ENCODE data around the gene LHB.
A peak's percentile ranks its signal among the peaks of the same experiment; 100 is the strongest.

LHB gene

DNA sequence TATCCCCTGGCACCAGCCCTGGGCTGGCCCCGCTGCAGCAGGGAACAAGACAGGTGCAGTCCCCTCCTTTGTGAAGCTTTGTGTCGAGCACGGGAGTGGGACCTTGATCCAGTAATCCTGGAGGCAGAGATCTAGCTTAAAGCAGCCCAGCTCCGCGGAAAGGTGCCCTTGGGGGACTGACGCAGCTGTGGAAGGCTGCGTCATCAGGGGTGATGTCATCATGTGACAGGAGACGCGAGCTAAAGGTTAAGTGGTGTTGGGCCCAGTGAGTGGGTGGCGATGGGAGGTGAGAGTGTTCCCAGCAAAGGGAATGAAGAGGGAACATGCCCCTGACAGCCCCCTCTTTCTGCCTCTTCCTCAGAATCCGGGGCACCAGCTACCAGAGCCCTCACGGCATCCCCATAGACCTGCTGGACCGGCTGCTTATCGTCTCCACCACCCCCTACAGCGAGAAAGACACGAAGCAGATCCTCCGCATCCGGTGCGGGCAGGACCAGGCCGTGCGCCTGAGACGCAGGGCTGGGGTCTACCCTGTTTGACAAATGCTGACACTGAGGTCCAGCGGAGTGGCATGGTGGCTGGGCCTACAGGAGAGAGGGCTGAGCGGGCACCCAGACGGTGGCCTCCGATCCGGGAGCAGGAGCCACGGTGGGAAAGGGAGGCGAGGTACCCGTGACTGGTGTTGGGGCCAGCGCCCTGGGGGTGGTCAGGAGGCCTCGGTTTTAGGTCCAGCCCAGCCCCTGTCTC is 2.6 kb downstream of the LHB start:
- DNase-seq = no peak

DNA sequence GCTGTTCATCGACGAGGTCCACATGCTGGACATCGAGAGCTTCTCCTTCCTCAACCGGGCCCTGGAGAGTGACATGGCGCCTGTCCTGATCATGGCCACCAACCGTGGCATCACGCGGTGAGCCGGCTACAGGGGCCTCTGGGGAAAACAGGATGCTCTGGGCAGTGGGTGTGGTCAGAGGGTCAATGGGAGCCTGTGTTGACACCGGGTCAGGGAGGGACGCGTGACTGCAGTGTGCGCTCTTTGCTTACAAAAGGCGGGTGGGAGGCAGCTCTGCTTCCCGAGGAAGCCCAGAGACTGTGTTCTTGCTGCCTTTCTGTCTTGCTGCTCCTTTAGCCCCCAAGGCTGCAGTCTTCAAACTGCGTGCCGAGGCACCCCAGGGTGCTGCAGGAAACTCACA is 5.7 kb downstream of the LHB start:
- DNase-seq = no peak

GRCh38 chr19:49010453-49010852 is 6.4 kb downstream of the LHB start:
- DNase-seq = no peak

DNA sequence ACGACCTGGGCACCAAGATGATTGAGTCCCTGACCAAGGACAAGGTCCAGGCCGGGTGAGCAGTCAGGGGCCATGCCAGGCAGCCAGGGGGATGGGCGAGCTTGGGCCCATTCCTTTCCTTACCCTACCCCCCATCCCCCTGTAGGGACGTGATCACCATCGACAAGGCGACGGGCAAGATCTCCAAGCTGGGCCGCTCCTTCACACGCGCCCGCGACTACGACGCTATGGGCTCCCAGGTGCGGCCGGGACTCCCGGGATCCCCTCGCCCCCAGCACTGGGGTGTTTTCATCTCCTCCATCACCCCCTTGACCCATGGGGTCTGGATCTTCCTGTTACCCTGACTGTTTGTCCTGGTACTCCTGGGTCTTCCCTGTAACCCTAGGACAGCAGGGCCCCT is 7.1 kb downstream of the LHB start:
- DNase-seq = no peak

GRCh38 chr19:49006905-49007304 is 10.0 kb downstream of the LHB start:
- DNase-seq = no peak

DNA sequence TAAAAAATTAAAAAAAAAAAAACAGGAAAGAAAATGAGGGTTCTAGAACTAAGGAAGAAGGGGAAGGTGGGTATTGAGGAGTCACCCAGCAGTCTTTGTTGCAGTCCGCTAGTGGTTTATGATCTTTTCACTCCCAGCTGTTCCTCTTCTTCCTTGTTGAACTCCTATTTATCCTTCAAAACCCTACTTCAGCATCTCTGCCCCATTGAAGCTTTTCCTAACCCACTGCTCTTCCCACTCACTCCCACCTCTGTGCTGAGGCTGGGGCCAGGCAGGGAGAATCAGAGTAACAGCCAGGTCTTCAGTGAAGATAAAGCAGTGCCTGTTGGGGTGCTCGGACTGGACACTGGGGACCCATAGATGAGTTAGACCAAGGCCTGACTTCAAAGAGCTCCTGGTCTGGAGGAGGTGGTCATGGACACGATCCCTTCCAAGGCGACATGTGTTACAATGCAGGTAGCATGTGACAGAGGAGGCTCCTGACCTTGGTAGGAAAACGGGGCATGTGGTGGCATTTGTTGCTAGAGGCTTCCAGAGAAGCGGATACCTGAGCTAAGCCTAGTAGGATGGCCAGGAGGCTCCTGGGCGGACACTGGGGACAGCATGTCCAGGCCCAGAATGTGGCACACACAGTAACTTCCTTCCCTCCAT is 11.8 kb downstream of the LHB start:
- DNase-seq = no peak

- DNase-seq = no peak
These were observed 12.8 kb downstream of the LHB start for GRCh38 chr19:49004133-49004532.

DNA sequence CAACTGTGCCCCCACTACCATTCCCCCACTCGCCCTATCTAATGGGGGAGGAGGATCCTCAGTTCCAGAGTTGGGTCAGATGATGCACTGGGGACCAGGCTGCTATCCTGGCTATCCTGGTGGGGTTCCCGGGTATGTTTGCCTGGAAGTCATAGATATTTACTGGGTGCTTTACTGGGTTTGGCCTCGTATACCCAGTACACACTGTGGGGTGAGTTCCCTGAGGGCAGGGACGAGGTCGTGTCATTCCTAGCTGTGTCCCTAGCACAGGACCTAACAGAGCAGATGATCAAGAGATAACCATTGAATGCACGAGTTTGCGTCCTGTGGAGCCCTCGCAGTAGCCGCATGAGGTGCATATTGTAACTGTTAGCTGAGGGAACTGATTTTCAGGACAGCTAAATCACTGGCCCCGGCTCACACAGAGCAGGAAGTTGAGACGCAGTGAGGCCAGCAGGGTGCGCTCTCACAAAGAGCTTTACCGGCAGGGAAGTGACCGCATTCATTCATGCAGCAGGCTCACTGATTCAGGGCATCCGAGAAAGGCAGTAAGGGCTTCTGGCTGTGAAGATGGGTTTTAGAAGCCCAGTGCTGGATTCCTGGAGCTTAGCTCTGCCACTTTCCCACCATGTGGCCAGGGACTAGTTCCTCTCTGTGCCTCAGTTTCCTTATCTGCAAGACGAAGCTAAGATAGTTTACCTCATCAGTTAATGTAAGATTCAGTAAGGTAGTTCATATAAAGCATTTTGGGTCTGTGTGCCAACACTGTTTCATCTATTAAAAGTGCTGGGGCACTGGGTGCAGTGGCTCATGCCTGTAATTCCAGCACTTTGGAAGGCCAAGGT is 17.2 kb downstream of the LHB start:
- DNase-seq = peak in 4 of 56 donors; percentile 6 to 34 (median 10)

DNA sequence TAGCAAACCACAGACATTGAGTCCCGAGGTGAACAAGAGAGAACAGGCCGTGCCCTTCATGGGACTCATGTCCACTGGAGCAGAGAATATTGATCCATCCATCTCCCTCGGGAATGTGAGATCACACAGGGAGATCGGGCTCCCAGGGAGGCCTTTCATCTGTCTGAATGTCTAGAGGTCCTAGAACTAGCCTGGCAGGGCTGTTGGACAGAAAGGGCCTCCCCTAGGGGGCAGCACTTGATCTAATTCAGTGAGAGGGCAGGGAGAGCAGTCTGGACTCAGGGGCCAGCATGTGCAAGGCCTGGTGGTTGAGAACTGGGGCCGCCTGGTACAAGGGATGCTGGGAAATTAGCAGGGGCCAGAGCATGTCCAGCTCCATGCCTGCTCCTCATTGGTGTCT is 18.9 kb downstream of the LHB start:
- no peak for DNase-seq

DNA sequence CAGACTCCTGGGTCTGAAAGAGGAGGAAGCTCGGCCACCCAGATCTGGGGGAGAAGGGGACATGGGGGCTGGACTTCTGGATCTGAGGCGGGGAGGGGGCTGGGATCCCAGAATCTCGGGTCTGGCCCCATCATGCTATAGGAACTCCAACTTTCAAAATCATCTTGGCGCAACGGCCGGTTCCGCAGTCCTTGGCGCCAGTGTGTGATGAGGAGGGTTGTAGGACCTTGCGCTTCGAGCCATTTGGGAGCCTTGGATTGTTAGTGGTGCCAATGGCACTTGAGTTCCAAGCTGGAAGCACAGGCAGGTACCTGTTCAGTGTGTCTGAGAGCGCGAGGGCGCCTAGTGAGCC is 22.9 kb downstream of the LHB start:
- peak in 4 of 56 donors; percentile 51 to 70 (median 54) for DNase-seq

GRCh38 chr19:48993175-48994034 is 23.5 kb downstream of the LHB start, which contains the start of the genes GYS1 and RUVBL2:
Gene GYS1 (minus strand): TSS chr19:48993309. CDS start chr19:48993112, 197 bp downstream.
Gene RUVBL2 (plus strand): TSS chr19:48993887. CDS start chr19:48993912, 25 bp downstream.
- DNase-seq = peak; percentile 81 to 100 (median 99)

GRCh38 chr19:48992581-48993174 is 24.2 kb downstream of the LHB start:
- DNase-seq = peak in 15 of 56 donors; percentile 42 to 65 (median 52)

DNA sequence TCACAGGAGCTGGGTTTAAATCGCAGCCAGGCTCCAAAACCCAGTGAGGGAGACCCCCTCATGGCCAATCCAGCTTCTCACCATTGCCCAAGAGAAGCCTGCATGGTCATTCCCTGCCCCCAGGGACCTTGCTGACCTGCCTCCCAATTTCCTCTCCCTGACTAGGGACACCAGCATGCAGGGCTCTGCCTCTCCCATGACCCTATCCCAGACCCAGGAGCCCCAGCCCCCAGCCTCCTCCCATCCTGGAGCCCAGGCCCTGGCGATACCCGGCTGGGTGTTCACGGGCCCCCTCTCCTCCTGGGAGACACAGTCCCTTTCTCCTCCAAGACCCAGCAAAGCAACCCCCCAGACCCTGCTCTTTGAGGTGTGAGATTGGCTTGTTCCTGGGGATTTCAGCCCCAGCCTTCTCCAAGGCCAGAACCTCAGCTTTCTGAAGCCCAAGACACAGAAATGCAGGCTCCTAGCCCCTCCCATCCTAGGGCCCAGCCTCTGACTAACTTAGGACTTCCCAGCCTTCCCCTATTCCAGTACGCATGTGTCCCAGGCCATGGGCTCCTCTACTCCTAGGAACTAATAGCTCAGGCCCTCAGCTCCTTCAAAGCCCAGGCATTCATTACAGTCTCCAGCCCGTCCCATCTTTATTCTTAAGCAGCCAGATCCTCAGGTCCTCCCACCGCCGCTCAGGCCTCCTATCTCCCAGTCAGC is 24.9 kb downstream of the LHB start:
- peak in 13 of 56 donors; percentile 15 to 44 (median 32) for DNase-seq

DNA sequence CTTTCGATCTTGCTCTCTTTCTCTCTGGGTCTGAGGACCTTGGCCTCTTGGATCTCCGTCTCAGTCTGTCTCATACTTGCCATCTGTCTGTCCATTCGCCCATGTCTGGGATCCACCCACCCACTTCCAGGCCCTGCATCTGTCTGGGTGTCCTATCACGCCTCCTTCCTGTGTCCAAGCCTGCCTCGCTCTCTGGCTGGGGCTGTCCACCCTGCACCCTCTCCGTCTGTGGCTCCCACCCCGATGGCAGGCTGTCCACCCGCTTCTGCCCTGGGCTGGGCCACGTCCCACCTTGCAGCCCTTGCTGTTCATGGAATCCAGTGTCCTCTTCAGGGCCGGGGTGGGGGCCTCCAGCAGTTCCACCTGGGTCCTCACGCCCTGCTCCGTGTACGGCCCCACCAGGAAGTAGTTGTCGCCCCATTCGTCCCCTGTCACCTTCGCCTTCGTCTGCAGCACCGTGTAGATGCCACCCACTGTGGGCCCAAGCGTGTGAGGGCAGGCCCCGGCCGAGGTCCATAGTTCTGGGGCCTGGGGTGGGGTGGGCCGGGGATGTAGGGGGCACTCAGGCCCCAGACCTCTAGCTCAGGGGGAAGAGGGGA is 25.8 kb downstream of the LHB start:
- no peak for DNase-seq

DNA sequence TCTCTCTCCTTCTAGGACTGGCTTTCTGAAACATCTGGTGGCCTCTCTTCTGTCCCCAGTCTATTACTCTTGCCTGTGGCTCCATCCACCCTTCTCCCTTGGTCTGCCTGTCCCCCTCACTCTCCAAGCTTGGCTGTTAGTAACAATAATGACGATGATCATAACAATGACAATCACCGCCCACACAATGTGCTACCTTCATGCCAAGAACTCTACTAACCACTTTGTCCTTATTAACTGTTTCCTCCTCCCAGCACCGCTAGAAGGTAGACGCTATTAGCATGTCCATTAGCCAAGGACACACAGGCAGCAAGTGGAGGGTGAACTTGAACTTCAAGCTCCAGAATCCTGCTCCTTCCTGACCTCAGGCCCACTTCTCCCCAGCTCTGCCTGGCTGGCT is 26.5 kb downstream of the LHB start:
- no peak for DNase-seq

DNA sequence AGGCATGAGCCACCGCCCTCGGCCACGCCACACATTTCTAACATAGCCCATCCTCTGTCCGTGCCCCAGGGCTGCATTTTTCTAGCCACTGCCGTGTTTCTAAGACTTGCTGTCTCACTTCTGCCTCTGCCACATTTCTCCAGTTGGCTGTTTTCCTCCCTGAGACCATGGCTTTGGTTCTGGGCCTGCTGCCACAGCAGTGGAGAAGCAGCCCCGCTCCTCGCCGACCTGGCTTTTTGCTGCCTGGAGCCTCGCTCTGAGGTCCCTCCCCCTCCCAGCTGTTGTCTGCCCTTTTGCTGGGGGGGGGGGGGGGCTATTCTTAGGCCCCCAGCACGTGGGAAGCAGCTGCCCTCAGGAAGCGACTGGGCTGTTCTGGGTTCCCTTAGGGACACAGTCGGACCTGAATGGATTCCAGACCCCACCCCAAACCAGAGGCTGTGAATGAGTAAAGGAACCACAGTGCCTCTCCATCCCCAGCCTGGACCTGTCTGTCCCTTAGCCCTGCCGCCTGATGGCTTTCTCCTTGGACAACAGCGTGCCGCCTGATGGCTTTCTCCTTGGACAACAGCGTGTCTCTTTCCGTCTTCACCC is 27.1 kb downstream of the LHB start:
- peak in 12 of 56 donors; percentile 4 to 38 (median 18) for DNase-seq

DNA sequence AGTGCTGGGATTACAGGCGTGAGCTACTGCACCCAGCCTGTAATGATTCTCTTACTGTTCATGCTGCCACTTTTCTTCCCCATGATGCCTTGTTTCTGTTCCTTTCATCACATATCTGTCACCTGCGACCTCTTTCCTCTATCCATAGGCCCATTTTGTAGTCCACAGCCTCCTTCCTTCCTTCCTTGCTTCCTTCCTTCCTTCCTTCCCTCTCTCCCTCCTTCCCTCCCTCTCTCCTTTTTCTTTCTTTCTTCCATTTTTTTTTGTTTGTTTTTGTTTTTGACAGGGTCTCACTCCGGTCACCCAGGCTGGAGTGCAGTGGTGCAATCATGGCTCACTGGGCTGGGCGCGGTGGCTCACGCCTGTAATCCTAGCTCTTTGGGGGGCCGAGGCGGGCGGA is 28.0 kb downstream of the LHB start:
- no peak for DNase-seq

DNA sequence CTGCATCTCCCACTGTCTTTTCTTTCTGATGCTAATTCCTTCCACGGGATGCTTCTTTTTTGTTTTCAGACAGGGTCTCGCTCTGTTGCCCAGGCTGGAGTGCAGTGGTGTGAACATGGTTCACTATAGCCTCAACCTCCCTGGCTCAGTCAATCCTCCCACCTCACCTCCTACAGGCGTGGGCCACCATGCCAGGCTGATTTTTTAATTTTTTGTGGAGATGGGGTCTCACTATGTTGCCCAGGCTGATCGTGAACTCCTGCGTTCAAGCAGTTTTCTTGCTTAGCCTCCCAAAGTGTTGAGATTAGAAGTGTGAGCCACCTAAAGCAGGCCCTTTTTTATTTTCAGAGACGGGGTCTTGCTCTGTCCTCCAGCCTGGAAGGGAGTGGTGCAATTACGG is 28.6 kb downstream of the LHB start:
- no peak for DNase-seq

DNA sequence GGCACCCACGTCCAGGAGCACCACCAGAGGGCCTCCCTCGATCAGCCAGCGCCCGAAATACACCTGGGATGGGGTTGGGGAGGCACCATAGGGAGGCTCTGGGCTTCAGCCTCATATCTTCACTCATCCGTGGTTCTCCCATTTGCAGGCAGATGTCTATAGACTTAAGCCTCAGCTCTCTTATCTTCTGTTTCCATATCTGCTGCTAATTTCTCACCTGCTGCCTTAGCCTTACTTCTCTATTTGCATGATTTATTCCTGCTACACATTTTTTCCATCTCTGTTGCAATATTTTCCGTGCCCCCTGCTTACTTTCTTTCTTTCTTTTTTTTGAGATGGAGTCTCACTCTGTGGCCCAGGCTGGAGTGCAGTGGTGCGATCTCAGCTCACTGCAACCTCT is 29.6 kb downstream of the LHB start:
- DNase-seq = no peak

Data from nucleus accumbens (tissue), 56 donors.